GM12801 (cell line): Measurements from ENCODE around the gene TMEM214.

Experiments used
- TF ChIP-seq, protein P1 (sequence below): IDR thresholded peaks from one replicate; pipeline ENCODE4 v1.5.1; 2011; ENCODE audit warnings: control low read depth; ENCODE audit not compliant: insufficient read length; ENCODE audit errors: extremely low read depth

TMEM214 gene

DNA sequence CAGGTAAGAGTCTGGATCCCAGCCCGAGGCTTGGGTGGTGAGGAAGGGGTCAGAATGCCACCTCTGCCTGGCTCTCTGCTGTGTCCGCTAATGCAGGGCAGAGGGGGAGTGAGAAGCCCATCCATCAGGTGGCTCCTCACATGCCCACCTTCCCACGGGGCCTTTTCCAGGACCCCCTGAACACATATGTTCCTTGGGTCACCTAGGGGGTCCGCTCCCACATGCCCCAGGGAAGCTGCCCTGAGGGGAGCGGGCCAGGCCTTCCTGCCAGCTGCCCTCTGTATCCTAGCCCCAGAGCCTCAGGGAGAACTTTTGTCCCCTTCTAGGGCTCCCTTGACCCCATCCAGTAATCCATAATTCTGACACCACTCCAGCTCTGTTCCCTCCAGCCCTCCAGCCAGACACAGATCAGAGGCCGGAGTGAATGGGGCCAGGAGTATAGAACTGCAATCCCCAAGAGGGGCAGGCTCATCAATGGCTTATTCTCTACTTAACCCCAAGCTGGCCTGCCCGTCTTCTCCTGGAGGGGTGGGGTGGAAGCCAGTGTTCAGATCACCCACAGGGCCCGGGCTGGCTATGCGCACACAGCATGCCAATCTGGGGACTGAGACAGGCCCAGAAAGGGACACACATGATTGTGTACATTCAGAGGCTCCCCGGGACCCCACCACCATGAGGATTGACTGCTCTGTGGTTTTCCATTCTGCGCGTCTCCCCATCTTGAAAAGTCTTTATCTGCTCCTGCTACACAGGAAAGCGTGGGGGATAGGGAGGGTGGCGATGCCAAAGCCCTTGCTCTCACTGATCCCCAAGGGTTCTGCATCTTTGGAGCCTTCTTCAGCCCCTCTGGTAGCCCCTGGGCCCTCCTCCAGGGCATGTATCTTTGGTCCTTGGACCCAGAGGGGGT is 46.7 kb downstream of the TMEM214 start:
- TF ChIP-seq, protein P1, sequence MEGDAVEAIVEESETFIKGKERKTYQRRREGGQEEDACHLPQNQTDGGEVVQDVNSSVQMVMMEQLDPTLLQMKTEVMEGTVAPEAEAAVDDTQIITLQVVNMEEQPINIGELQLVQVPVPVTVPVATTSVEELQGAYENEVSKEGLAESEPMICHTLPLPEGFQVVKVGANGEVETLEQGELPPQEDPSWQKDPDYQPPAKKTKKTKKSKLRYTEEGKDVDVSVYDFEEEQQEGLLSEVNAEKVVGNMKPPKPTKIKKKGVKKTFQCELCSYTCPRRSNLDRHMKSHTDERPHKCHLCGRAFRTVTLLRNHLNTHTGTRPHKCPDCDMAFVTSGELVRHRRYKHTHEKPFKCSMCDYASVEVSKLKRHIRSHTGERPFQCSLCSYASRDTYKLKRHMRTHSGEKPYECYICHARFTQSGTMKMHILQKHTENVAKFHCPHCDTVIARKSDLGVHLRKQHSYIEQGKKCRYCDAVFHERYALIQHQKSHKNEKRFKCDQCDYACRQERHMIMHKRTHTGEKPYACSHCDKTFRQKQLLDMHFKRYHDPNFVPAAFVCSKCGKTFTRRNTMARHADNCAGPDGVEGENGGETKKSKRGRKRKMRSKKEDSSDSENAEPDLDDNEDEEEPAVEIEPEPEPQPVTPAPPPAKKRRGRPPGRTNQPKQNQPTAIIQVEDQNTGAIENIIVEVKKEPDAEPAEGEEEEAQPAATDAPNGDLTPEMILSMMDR, result no peak

DNA sequence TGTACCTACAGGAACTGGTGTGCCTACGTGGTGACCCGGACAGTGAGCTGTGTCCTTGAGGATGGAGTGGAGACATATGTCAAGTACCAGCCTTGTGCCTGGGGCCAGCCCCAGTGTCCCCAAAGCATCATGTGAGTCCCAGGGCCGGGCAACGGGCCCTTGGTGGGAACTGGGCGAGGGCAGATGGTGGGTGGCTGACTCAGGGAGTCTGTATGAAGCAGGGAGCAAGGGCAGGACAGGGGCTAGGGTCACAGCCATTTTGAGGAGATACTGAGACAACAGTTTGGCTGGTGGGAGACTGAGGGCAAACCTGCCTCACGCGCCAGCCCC is 47.3 kb downstream of the TMEM214 start:
- TF ChIP-seq, protein P1, result no peak

DNA sequence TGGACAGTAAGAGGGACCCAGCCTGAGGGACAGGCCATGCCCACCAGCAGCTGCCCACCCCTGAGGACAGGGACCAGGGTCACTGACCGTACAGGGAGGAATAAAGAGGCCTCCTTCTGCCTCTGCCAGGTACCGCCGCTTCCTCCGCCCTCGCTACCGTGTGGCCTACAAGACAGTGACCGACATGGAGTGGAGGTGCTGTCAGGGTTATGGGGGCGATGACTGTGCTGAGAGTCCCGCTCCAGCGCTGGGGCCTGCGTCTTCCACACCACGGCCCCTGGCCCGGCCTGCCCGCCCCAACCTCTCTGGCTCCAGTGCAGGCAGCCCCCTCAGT is 47.8 kb downstream of the TMEM214 start:
- TF ChIP-seq, protein P1, result no peak

DNA sequence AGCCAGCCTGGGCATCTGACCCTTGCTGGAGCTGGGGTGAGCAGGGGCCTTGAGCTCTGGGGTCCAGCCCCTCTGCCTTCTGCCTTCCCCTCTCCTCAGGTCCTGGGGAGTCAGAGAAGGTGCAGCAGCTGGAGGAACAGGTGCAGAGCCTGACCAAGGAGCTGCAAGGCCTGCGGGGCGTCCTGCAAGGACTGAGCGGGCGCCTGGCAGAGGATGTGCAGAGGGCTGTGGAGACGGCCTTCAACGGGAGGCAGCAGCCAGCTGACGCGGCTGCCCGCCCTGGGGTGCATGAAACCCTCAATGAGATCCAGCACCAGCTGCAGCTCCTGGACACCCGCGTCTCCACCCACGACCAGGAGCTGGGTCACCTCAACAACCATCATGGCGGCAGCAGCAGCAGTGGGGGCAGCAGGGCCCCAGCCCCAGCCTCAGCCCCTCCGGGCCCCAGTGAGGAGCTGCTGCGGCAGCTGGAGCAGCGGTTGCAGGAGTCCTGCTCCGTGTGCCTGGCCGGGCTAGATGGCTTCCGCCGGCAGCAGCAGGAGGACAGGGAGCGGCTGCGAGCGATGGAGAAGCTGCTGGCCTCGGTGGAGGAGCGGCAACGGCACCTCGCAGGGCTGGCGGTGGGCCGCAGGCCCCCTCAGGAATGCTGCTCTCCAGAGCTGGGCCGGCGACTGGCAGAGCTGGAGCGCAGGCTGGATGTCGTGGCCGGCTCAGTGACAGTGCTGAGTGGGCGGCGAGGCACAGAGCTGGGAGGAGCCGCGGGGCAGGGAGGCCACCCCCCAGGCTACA is 49.4 kb downstream of the TMEM214 start:
- TF ChIP-seq, protein P1, result no peak

DNA sequence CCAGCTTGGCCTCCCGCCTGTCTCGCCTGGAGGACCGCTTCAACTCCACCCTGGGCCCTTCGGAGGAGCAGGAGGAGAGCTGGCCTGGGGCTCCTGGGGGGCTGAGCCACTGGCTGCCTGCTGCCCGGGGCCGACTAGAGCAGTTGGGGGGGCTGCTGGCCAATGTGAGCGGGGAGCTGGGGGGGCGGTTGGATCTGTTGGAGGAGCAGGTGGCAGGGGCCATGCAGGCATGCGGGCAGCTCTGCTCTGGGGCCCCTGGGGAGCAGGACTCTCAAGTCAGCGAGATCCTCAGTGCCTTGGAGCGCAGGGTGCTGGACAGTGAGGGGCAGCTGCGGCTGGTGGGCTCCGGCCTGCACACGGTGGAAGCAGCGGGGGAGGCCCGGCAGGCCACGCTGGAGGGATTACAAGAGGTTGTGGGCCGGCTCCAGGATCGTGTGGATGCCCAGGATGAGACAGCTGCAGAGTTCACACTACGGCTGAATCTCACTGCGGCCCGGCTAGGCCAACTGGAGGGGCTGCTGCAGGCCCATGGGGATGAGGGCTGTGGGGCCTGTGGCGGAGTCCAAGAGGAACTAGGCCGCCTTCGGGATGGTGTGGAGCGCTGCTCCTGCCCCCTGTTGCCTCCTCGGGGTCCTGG is 50.1 kb downstream of the TMEM214 start:
- TF ChIP-seq, protein P1, result no peak

DNA sequence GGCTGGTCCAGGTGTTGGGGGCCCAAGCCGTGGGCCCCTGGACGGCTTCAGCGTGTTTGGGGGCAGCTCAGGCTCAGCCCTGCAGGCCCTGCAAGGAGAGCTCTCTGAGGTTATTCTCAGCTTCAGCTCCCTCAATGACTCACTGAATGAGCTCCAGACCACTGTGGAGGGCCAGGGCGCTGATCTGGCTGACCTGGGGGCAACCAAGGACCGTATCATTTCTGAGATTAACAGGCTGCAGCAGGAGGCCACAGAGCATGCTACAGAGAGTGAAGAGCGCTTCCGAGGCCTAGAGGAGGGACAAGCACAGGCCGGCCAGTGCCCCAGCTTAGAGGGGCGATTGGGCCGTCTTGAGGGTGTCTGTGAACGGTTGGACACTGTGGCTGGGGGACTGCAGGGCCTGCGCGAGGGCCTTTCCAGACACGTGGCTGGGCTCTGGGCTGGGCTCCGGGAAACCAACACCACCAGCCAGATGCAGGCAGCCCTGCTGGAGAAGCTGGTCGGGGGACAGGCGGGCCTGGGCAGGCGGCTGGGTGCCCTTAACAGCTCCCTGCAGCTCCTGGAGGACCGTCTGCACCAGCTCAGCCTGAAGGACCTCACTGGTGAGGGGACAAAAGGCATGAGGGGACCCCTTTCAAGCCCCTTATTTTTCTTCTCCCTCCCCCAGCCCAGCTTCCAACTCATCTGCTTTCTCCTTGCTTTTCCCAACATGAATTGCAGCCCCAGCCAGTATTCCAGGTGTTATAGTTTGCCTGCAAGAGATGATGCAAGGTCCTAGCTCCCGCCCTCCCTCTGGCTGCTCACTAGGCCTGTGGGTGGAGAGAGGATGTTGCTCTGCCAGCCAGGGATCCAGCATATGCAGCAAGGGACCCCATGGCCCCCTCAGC is 50.9 kb downstream of the TMEM214 start:
- TF ChIP-seq, protein P1, result no peak
